WTC11 (cell line): ENCODE measurements around the gene SPATC1L. TPM values are rescaled to one million over a fixed set of nuclear protein-coding genes. Genes with fewer than 3 reads are reported as not detected.

ENCODE experiments used
- ATAC-seq: fragments of 200-7000 bp; cut with Tn5 transposase; 2 replicates; pipeline ENCODE4 v1.10.0; 2021; ENCODE audit warnings: mild to moderate bottlenecking, moderate library complexity
- CTCF ChIA-PET: fragments of 300-600 bp; sonication (Branson Sonifier 250); formaldehyde crosslinking; loops from one replicate; lab custom pipeline; 2021; ENCODE audit warnings: antibody characterized with exemption; lab: Charles Lee
- POLR2A ChIA-PET: fragments of 350-600 bp; sonication (Branson Sonifier 250); formaldehyde crosslinking; loops from one replicate; lab custom pipeline; 2021; ENCODE audit warnings: antibody characterized with exemption; lab: Charles Lee
- DNase-seq: peaks from one replicate; pipeline ENCODE4 v3.0.0; 2021; ENCODE audit warnings: low spot score
- H3K27ac Mint-ChIP-seq: 2 replicates; pipeline ENCODE4 v1.8.0; 2021; ENCODE audit warnings: mixed read lengths
- H3K27me3 Mint-ChIP-seq: 2 replicates; pipeline ENCODE4 v1.8.0; 2021; ENCODE audit warnings: low read depth, mild to moderate bottlenecking, moderate library complexity, mixed read lengths
- H3K36me3 Mint-ChIP-seq: 2 replicates; pipeline ENCODE4 v1.8.0; 2021; ENCODE audit warnings: mixed read lengths
- H3K4me1 Mint-ChIP-seq: 2 replicates; pipeline ENCODE4 v1.8.0; 2022; ENCODE audit warnings: mixed read lengths
- H3K4me3 Mint-ChIP-seq: 2 replicates; pipeline ENCODE4 v1.8.0; 2021; ENCODE audit warnings: mild to moderate bottlenecking, moderate library complexity, mixed read lengths
- H3K9me3 Mint-ChIP-seq: 2 replicates; pipeline ENCODE4 v1.8.0; 2021; ENCODE audit warnings: mixed read lengths
- ATF2 ChIP-seq: sonication (generic); formaldehyde crosslinking; IDR thresholded peaks from 2 replicates; pipeline ENCODE4 v1.8.1; 2022; ENCODE audit warnings: low read depth, missing genetic modification reagents, borderline replicate concordance
- CBFB ChIP-seq: sonication (generic); formaldehyde crosslinking; IDR thresholded peaks from 2 replicates; pipeline ENCODE4 v1.8.1; 2022; ENCODE audit warnings: mild to moderate bottlenecking, low read depth, missing genetic modification reagents
- CDX4 ChIP-seq: fragments of 250-450 bp; sonication (Bioruptor Pico); IDR thresholded peaks from 2 replicates; pipeline ENCODE4 v1.9.0; 2021; ENCODE audit warnings: moderate library complexity, mild to moderate bottlenecking, inconsistent platforms, borderline replicate concordance
- FOXK1 ChIP-seq: sonication (generic); formaldehyde crosslinking; IDR thresholded peaks from 2 replicates; pipeline ENCODE4 v1.8.0; 2022; ENCODE audit warnings: mild to moderate bottlenecking, moderate library complexity, missing genetic modification reagents
- GTF2I ChIP-seq: fragments of 250-450 bp; sonication (Bioruptor Pico); conservative IDR thresholded peaks from 2 replicates; pipeline ENCODE4 v1.4.0; 2021; ENCODE audit warnings: mild to moderate bottlenecking
- MLX ChIP-seq: sonication (generic); formaldehyde crosslinking; IDR thresholded peaks from 2 replicates; pipeline ENCODE4 v1.8.1; 2023; ENCODE audit warnings: mild to moderate bottlenecking, missing genetic modification reagents, moderate library complexity
- NR3C1 ChIP-seq: sonication (generic); formaldehyde crosslinking; conservative IDR thresholded peaks from 2 replicates; pipeline ENCODE4 v1.8.1; 2023; ENCODE audit warnings: low read depth, mild to moderate bottlenecking, missing genetic modification reagents
- PRRX2 ChIP-seq: fragments of 250-450 bp; sonication (Bioruptor Pico); IDR thresholded peaks from 2 replicates; pipeline ENCODE4 v1.8.0; 2021; ENCODE audit warnings: mild to moderate bottlenecking
- RELA ChIP-seq: sonication (generic); formaldehyde crosslinking; IDR thresholded peaks from 2 replicates; pipeline ENCODE4 v1.8.1; 2022; ENCODE audit warnings: missing genetic modification reagents, mild to moderate bottlenecking, borderline replicate concordance
- SMAD3 ChIP-seq: sonication (generic); formaldehyde crosslinking; IDR thresholded peaks from 2 replicates; pipeline ENCODE4 v1.8.0; 2022; ENCODE audit warnings: missing genetic modification reagents, mild to moderate bottlenecking, borderline replicate concordance
- SMAD4 ChIP-seq: sonication (generic); formaldehyde crosslinking; IDR thresholded peaks from 2 replicates; pipeline ENCODE4 v1.8.0; 2022; ENCODE audit warnings: mild to moderate bottlenecking, missing genetic modification reagents
- TCF7 ChIP-seq: sonication (generic); formaldehyde crosslinking; IDR thresholded peaks from 2 replicates; pipeline ENCODE4 v1.8.0; 2022; ENCODE audit warnings: mild to moderate bottlenecking, low read depth, missing genetic modification reagents, moderate library complexity
- TP53 ChIP-seq: sonication (generic); formaldehyde crosslinking; IDR thresholded peaks from 2 replicates; pipeline ENCODE4 v1.8.1; 2023; ENCODE audit warnings: mild to moderate bottlenecking, missing genetic modification reagents
- ZBTB43 ChIP-seq: sonication (generic); formaldehyde crosslinking; IDR thresholded peaks from 2 replicates; pipeline ENCODE4 v1.8.1; 2023; ENCODE audit warnings: mild to moderate bottlenecking, missing genetic modification reagents
- ZNF219 ChIP-seq: sonication (generic); formaldehyde crosslinking; IDR thresholded peaks from 2 replicates; pipeline ENCODE4 v1.8.0; 2023; ENCODE audit warnings: missing genetic modification reagents, mild to moderate bottlenecking, borderline replicate concordance
- total RNA-seq: library from RNA; stranded (reverse); gene quantifications from 3 replicates; pipeline ENCODE4 v1.2.3, GENCODE V29; 2021

Gene SPATC1L
- total RNA-seq, 1 experiment from 2014 or later = 61.7 TPM

- CTCF ChIA-PET = no interaction called here
- Mint-ChIP-seq H3K36me3 (peaks cover 35% of the 10 kb centered on the region), H3K9me3 (no peaks in the 10 kb centered on the region), H3K4me3 (no peak overlapping the region), H3K4me1 (no peaks in the 10 kb centered on the region), H3K27me3 (no peaks in the 10 kb centered on the region), H3K27ac (peak overlapping the region; percentile 64)
- POLR2A ChIA-PET = no interaction called here
- DNase-seq (no peak), ATAC-seq (no peak)
- TF ChIP-seq FOXK1 (CRISPR knock-in tag) = no peak
- TF ChIP-seq TCF7 = no peak
Observed at GRCh38 chr21:46218906-46219590, 34.8 kb upstream of the SPATC1L start.

- no peaks in the 10 kb centered on the region for H3K27me3 Mint-ChIP-seq
- peaks cover 32% of the 10 kb centered on the region for H3K36me3 Mint-ChIP-seq
- TF ChIP-seq ZNF219 (no peak), NR3C1 (CRISPR knock-in tag) (no peak), ATF2 (CRISPR knock-in tag) (no peak), PRRX2 (CRISPR knock-in tag) (no peak), SMAD3 (no peak), SMAD4 (no peak)
- peak overlapping the region; percentile 65; the same call in 1 of the 2 replicates for H3K27ac Mint-ChIP-seq
- no peaks in the 10 kb centered on the region for H3K4me1 Mint-ChIP-seq
- CTCF ChIA-PET = interaction anchor here (0.9 kb wide), 1 partner anchor 9 kb away, joined by 3 read pairs; no protein-coding TSS in a partner anchor
- H3K9me3 Mint-ChIP-seq = no peaks in the 10 kb centered on the region
- DNase-seq (no peak), ATAC-seq (no peak)
- POLR2A ChIA-PET = no interaction called here
- H3K4me3 Mint-ChIP-seq = no peak overlapping the region
Observed at GRCh38 chr21:46217511-46218196, 33.4 kb upstream of the SPATC1L start.

GRCh38 chr21:46216132-46216747 is 32.0 kb upstream of the SPATC1L start:
- Mint-ChIP-seq H3K27me3 (no peaks in the 10 kb centered on the region), H3K27ac (no peak overlapping the region), H3K36me3 (peaks cover 22% of the 10 kb centered on the region), H3K4me3 (no peak overlapping the region), H3K9me3 (no peaks in the 10 kb centered on the region), H3K4me1 (no peaks in the 10 kb centered on the region)
- TF ChIP-seq ZBTB43 (CRISPR knock-in tag) = no peak
- no peak for TF ChIP-seq ATF2 (CRISPR knock-in tag)
- TF ChIP-seq GTF2I (CRISPR knock-in tag) = no peak
- no peak for TF ChIP-seq RELA (CRISPR knock-in tag)
- TF ChIP-seq TP53 (CRISPR knock-in tag) = no peak
- TF ChIP-seq MLX (CRISPR knock-in tag) = no peak
- TF ChIP-seq CDX4 (CRISPR knock-in tag) = no peak
- no peak for TF ChIP-seq CBFB (CRISPR knock-in tag)
- ATAC-seq (no peak), DNase-seq (no peak)
- ChIA-PET CTCF (interaction anchor here (0.8 to 1.2 kb wide), 2 partner anchors 28 to 1078 kb away, joined by 3 read pairs; no protein-coding TSS in a partner anchor), POLR2A (no interaction called here)
